Fibroblast of skin of right biceps (primary cell): ENCODE data around the gene NAXE.
"Not testable (repeated sequence)": the region's sequence is repeated elsewhere in the genome, so short reads cannot be mapped to it uniquely, and the experiment has no call there.

Experiments
- DNase-seq: peaks from one replicate; pipeline ENCODE4 v3.0.0-alpha.2; 2013

NAXE gene

GRCh38 chr1:156624814-156625435 lies 33.3 kb downstream of the NAXE start:
- DNase-seq, result no peak

- DNase-seq, result peak; percentile 14
Observed at GRCh38 chr1:156625436-156626078, 34.0 kb downstream of the NAXE start.

GRCh38 chr1:156626079-156626438 lies 34.5 kb downstream of the NAXE start:
- no peak for DNase-seq

- peak; percentile 47 for DNase-seq
Observed at GRCh38 chr1:156627313-156627880, 35.8 kb downstream of the NAXE start.

- no peak for DNase-seq
Observed at GRCh38 chr1:156629823-156630449, 38.4 kb downstream of the NAXE start.

GRCh38 chr1:156631152-156631551 lies 39.6 kb downstream of the NAXE start:
- DNase-seq, result not testable (repeated sequence)

- DNase-seq, result no peak
Observed at GRCh38 chr1:156632355-156632754, 40.8 kb downstream of the NAXE start.

- no peak for DNase-seq
Observed at GRCh38 chr1:156638189-156638985, 46.8 kb downstream of the NAXE start.

GRCh38 chr1:156639601-156640101 lies 48.1 kb downstream of the NAXE start:
- DNase-seq, result no peak

GRCh38 chr1:156640842-156641706 lies 49.5 kb downstream of the NAXE start:
- DNase-seq, result no peak

- DNase-seq, result no peak
Observed at GRCh38 chr1:156641761-156642264, 50.2 kb downstream of the NAXE start, which contains the start of gene BCAN. TSS of gene BCAN (plus strand) at chr1:156642117. CDS start at chr1:156646055, 3,938 bp downstream.

GRCh38 chr1:156642265-156643048 lies 50.9 kb downstream of the NAXE start:
- no peak for DNase-seq

- no peak for DNase-seq
Observed at GRCh38 chr1:156643049-156643777, 51.6 kb downstream of the NAXE start.

- no peak for DNase-seq
Observed at GRCh38 chr1:156643778-156644092, 52.2 kb downstream of the NAXE start.
